H1 (cell line): ENCODE data around the gene ABHD6. TPM values are rescaled to one million over a fixed set of nuclear protein-coding genes. Genes with fewer than 3 reads are reported as not detected.

ENCODE experiments used
- ATF2 ChIP-seq: IDR thresholded peaks from 2 replicates; pipeline ENCODE4 v1.6.1; 2012; ENCODE audit warnings: low read length, inconsistent platforms
- CEBPB ChIP-seq: IDR thresholded peaks from 2 replicates; pipeline ENCODE4 v1.6.1; 2012; ENCODE audit warnings: low read depth, low read length
- HDAC2 ChIP-seq, 2 experiments: fragments of 300-600 bp in 1 of 2; sonication (generic) in 1 of 2; IDR thresholded peaks; 2 replicates each; pipeline ENCODE4 v1.6.1; 2011 to 2012; ENCODE audit warnings: low read depth in 2 of 2, low read length in 2 of 2, mild to moderate bottlenecking in 2 of 2, moderate library complexity in 2 of 2, borderline replicate concordance in 1 of 2, inconsistent platforms in 1 of 2
- PHF8 ChIP-seq: fragments of 200-600 bp; sonication (generic); conservative IDR thresholded peaks from 2 replicates; pipeline ENCODE4 v1.7.1; 2012; ENCODE audit warnings: low read depth, mild to moderate bottlenecking, inconsistent platforms, low read length, moderate library complexity
- POLR2A ChIP-seq, 2 experiments: IDR thresholded peaks; 1 replicate in 1 of 2; 2 replicates in 1 of 2; pipeline ENCODE4 v1.6.1; 2011; ENCODE audit warnings: low read depth in 2 of 2, low read length in 2 of 2, mild to moderate bottlenecking in 2 of 2; ENCODE audit errors: control extremely low read depth in 1 of 2
- RAD21 ChIP-seq, 2 experiments: IDR thresholded peaks in 1 of 2; conservative IDR thresholded peaks in 1 of 2; 2 replicates each; pipeline ENCODE4 v1.6.1; 2011; ENCODE audit warnings: low read depth in 2 of 2, low read length in 2 of 2, improper control_type of control experiment in 1 of 2, inconsistent platforms in 1 of 2, mild to moderate bottlenecking in 1 of 2, moderate library complexity in 1 of 2
- SIRT6 ChIP-seq: IDR thresholded peaks from one replicate; pipeline ENCODE4 v1.7.1; 2012; ENCODE audit warnings: low read length, inconsistent platforms
- TEAD4 ChIP-seq: IDR thresholded peaks from 2 replicates; pipeline ENCODE4 v1.6.1; 2012; ENCODE audit warnings: low read depth, low read length, inconsistent platforms, mixed read lengths
- ZNF274 ChIP-seq: IDR thresholded peaks from 2 replicates; pipeline ENCODE4 v1.7.0; 2012; ENCODE audit warnings: low read length, borderline replicate concordance; ENCODE audit errors: extremely low read depth
- polyA plus RNA-seq, 7 experiments: library from polyadenylated mRNA; depleted of rRNA in 3 of 7; stranded (reverse) in 5 of 7; unstranded in 2 of 7; fragments of >200 nt in 5 of 7; fragments of 200-250 nt in 2 of 7; gene quantifications; 1 replicate in 5 of 7; 2 replicates in 1 of 7; 4 replicates in 1 of 7; pipeline versions ENCODE4 v1.2.1 to v1.2.3, GENCODE V29; 2011 to 2013; ENCODE audit warnings: missing spikeins in 2 of 7, mixed read lengths in 2 of 7
- total RNA-seq: library from RNA; stranded (reverse); fragmentation: NEBNext Ultra II Directional; extraction: Animal tissue kit (Norgen Biotek cat#: 25700); gene quantifications from 2 replicates; pipeline ENCODE4 v1.2.1, GENCODE V29; 2021

ABHD6 gene
- total and polyA plus RNA-seq, 2 of the 8 experiments (the other 6 are each of a cell fraction or from before 2014, with no cell fraction given), result 5.9 to 6.6 TPM

- TF ChIP-seq CEBPB (no peak), ATF2 (peak; percentile 85; the same call in 1 of the 2 replicates), TEAD4 (peak; percentile 86), PHF8 (no peak), POLR2A (IDR thresholded peaks at IDR 0.05; ENCODE audit: control extremely low read depth in 1 of 2, low read depth in 2 of 2, low read length in 2 of 2) (no peak), HDAC2 (IDR thresholded peaks at IDR 0.05; ENCODE audit: borderline replicate concordance in 1 of 2, low read depth in 2 of 2, low read length in 2 of 2) (0 out of 4 replicates have a peak, but pooled peaks of 1 of the 2 experiments have one; percentile 27), ZNF274 (no peak), SIRT6 (no peak), RAD21 (IDR thresholded peaks at IDR 0.05 in 1 of 2, conservative IDR thresholded peaks at IDR 0.05 in 1 of 2; ENCODE audit: low read depth in 2 of 2, low read length in 2 of 2) (peak; percentile 47 to 58)
These were observed 20.3 kb upstream of the ABHD6 start (continued) for GRCh38 chr3:58217209-58217811.
